CD14-positive monocyte (primary cell): ENCODE measurements around the gene MS4A7. TPM values are rescaled to one million over a fixed set of nuclear protein-coding genes. Genes with fewer than 3 reads are reported as not detected.
"Not testable (repeated sequence)": the region's sequence is repeated elsewhere in the genome, so short reads cannot be mapped to it uniquely, and the experiment has no call there.

Source experiments
- DNase-seq, 3 donors: peaks; one replicate each; pipeline ENCODE4 v3.0.0-alpha.2; 2011 to 2022
- H2AFZ ChIP-seq: 2 replicates; pipeline ENCODE4 v1.6.0; 2012; ENCODE audit warnings: mild to moderate bottlenecking, low read depth, low read length, inconsistent platforms; ENCODE audit not compliant: insufficient read depth, poor library complexity, severe bottlenecking
- H3K27ac ChIP-seq, 2 donors: 1 replicate in 1 of 2; 2 replicates in 1 of 2; pipeline ENCODE4 v1.5.1; 2012 to 2013; ENCODE audit warnings: low read length in 2 of 2, control low read depth in 1 of 2, inconsistent platforms in 1 of 2, low read depth in 1 of 2, mild to moderate bottlenecking in 1 of 2
- H3K27me3 ChIP-seq, 2 donors: one replicate each; pipeline versions ENCODE4 v1.6.0 to v1.6.1; 2011 to 2013; ENCODE audit warnings: low read length in 2 of 2; ENCODE audit not compliant: control insufficient read depth in 2 of 2, insufficient read depth in 2 of 2
- H3K36me3 ChIP-seq, 2 donors: replicated peaks in 1 of 2; 1 replicate in 1 of 2; 2 replicates in 1 of 2; pipeline versions ENCODE4 v1.5.1 to v1.6.1; 2012 to 2013; ENCODE audit warnings: low read length in 2 of 2, control low read depth in 1 of 2, inconsistent platforms in 1 of 2, mild to moderate bottlenecking in 1 of 2; ENCODE audit not compliant: insufficient read depth in 2 of 2, control insufficient read depth in 1 of 2
- H3K4me1 ChIP-seq, 2 donors: 1 replicate in 1 of 2; 2 replicates in 1 of 2; pipeline versions ENCODE4 v1.5.1 to v1.6.1; 2012 to 2013; ENCODE audit warnings: low read length in 2 of 2, control low read depth in 1 of 2, inconsistent platforms in 1 of 2, mild to moderate bottlenecking in 1 of 2, moderate library complexity in 1 of 2; ENCODE audit not compliant: insufficient read depth in 2 of 2, control insufficient read depth in 1 of 2
- H3K4me2 ChIP-seq: replicated peaks from 2 replicates; pipeline ENCODE3; 2012; ENCODE audit warnings: low read length, moderate library complexity, mild to moderate bottlenecking; ENCODE audit not compliant: poor library complexity, severe bottlenecking; ENCODE audit errors: extremely low read depth
- H3K4me3 ChIP-seq, 3 experiments: fragments of 200-600 bp in 1 of 3; sonication (generic) in 1 of 3; replicated peaks in 1 of 3; 1 replicate in 2 of 3; 2 replicates in 1 of 3; pipeline ENCODE4 v1.5.1; 2011 to 2013; ENCODE audit warnings: low read length in 3 of 3, mild to moderate bottlenecking in 3 of 3, control low read depth in 2 of 3, low read depth in 2 of 3, inconsistent platforms in 1 of 3, moderate library complexity in 1 of 3
- H3K79me2 ChIP-seq: 2 replicates; pipeline ENCODE4 v1.6.0; 2012; ENCODE audit warnings: mild to moderate bottlenecking, control low read depth, inconsistent platforms, low read length, moderate library complexity; ENCODE audit not compliant: insufficient read depth
- H3K9ac ChIP-seq: 2 replicates; pipeline ENCODE4 v1.6.0; 2017; ENCODE audit warnings: low read length, mild to moderate bottlenecking; ENCODE audit not compliant: insufficient read depth, poor library complexity, severe bottlenecking
- H3K9me3 ChIP-seq, 2 donors: replicated peaks in 1 of 2; 1 replicate in 1 of 2; 2 replicates in 1 of 2; pipeline versions ENCODE4 v1.5.1 to v1.6.1; 2012 to 2013; ENCODE audit warnings: low read length in 2 of 2, control low read depth in 1 of 2; ENCODE audit not compliant: control insufficient read depth in 1 of 2, insufficient read depth in 1 of 2
- H4K20me1 ChIP-seq: 2 replicates; pipeline ENCODE4 v1.6.0; 2012; ENCODE audit warnings: mild to moderate bottlenecking, low read length, control low read depth, moderate library complexity; ENCODE audit not compliant: insufficient read depth
- H3K27ac Mint-ChIP-seq, 7 donors: one replicate each; pipeline ENCODE4 v1.8.0; 2020; ENCODE audit warnings: mild to moderate bottlenecking in 7 of 7, mixed read lengths in 7 of 7, moderate library complexity in 6 of 7, inconsistent platforms in 2 of 7
- H3K27me3 Mint-ChIP-seq, 3 donors: one replicate each; pipeline ENCODE4 v1.8.0; 2021 to 2022; ENCODE audit warnings: low read depth in 3 of 3, mild to moderate bottlenecking in 3 of 3, mixed read lengths in 3 of 3, moderate library complexity in 3 of 3, inconsistent platforms in 1 of 3
- H3K36me3 Mint-ChIP-seq, 2 donors: one replicate each; pipeline ENCODE4 v1.8.0; 2020; ENCODE audit warnings: mixed read lengths in 2 of 2, inconsistent platforms in 1 of 2, mild to moderate bottlenecking in 1 of 2
- H3K4me1 Mint-ChIP-seq: one replicate; pipeline ENCODE4 v1.8.0; 2020; ENCODE audit warnings: mild to moderate bottlenecking, mixed read lengths
- H3K4me3 Mint-ChIP-seq, 2 donors: one replicate each; pipeline ENCODE4 v1.8.0; 2020; ENCODE audit warnings: mild to moderate bottlenecking in 2 of 2, mixed read lengths in 2 of 2, moderate library complexity in 1 of 2
- H3K9me3 Mint-ChIP-seq, 7 donors: one replicate each; pipeline ENCODE4 v1.8.0; 2020 to 2022; ENCODE audit warnings: mixed read lengths in 7 of 7, mild to moderate bottlenecking in 6 of 7, moderate library complexity in 6 of 7, inconsistent platforms in 2 of 7
- WGBS: methylation state at CpG from one replicate; pipeline ENCODE4 v1.1.5; 2013; ENCODE audit warnings: missing lambda C conversion rate; ENCODE audit not compliant: insufficient coverage; 5-methylcytosine and 5-hydroxymethylcytosine counted together
- intact Hi-C, 2 donors: fragments of 100-400 bp; cut with micrococcal nuclease; formaldehyde crosslinking; loops; one replicate each; pipeline versions ENCODE4 v1.15.0 to v1.15.1; 2023
- polyA plus RNA-seq, 3 donors: library from polyadenylated mRNA; depleted of rRNA in 1 of 3; unstranded in 2 of 3; stranded (reverse) in 1 of 3; fragments of 300-500 nt in 2 of 3; fragments of >200 nt in 1 of 3; fragmentation: Illumina TruSeq in 2 of 3; gene quantifications; 1 replicate in 2 of 3; 2 replicates in 1 of 3; pipeline ENCODE4 v1.2.3, GENCODE V29; 2012 to 2021
- TF ChIP-seq, protein P1 (sequence below): fragments of 200-600 bp; IDR thresholded peaks from one replicate; pipeline ENCODE4 v1.8.0; 2022; ENCODE audit warnings: antibody characterized with exemption, mild to moderate bottlenecking

MS4A7 gene
- polyA plus RNA-seq, 3 donors = 181 to 596 (median 504) TPM

DNA sequence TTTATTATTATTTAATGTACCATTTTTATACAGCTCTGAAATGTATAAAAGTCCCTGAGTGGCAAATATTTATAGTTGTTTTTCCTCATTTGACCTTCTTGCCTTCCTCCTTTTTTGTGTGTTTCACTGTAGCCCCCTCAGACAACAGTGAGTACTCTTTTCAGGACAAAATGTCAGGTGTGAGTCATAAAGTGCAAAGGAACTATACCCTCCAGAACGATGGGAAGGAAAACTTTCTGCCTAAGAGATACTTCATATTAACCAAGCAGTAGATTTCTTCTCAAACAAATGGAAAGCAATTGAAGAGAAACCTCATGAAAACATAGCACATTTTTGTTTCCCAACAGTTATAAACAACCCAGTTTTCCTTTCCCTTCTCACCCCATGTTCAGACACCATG, 16.1 kb upstream of the MS4A7 start:
- H3K4me2 ChIP-seq = no peak overlapping the region
- TF ChIP-seq, protein P1, sequence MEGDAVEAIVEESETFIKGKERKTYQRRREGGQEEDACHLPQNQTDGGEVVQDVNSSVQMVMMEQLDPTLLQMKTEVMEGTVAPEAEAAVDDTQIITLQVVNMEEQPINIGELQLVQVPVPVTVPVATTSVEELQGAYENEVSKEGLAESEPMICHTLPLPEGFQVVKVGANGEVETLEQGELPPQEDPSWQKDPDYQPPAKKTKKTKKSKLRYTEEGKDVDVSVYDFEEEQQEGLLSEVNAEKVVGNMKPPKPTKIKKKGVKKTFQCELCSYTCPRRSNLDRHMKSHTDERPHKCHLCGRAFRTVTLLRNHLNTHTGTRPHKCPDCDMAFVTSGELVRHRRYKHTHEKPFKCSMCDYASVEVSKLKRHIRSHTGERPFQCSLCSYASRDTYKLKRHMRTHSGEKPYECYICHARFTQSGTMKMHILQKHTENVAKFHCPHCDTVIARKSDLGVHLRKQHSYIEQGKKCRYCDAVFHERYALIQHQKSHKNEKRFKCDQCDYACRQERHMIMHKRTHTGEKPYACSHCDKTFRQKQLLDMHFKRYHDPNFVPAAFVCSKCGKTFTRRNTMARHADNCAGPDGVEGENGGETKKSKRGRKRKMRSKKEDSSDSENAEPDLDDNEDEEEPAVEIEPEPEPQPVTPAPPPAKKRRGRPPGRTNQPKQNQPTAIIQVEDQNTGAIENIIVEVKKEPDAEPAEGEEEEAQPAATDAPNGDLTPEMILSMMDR = no peak
- H4K20me1 ChIP-seq = no peaks in the 10 kb centered on the region
- H3K27me3 ChIP-seq = no peaks in the 10 kb centered on the region
- Mint-ChIP-seq H3K36me3 (peaks cover 0 to 8% of the 10 kb centered on the region in 2 donors), H3K4me3 (no peak overlapping the region), H3K4me1 (peaks cover 54% of the 10 kb centered on the region), H3K9me3 (peaks cover 4 to 31% (median 18%) of the 10 kb centered on the region in 7 donors), H3K27ac (peak overlapping the region in 5 of 7 donors; percentile 55 to 100 (median 77)), H3K27me3 (peaks cover 0 to 2% (median 0%) of the 10 kb centered on the region in 3 donors)
- H3K27ac ChIP-seq = peak overlapping the region in 1 of 2 donors; percentile 97
- no peak overlapping the region for H3K9ac ChIP-seq
- H3K4me3 ChIP-seq = peak overlapping the region in 1 of 3 experiments; percentile 16
- peaks cover 55 to 63% of the 10 kb centered on the region in 2 donors for H3K4me1 ChIP-seq
- H3K79me2 ChIP-seq = no peaks in the 10 kb centered on the region
- intact Hi-C loops = loop anchor here (2.0 to 5.0 kb wide), 3 partner anchors 15 to 120 kb away; partner anchors contain the start of gene MS4A14 (in 2 of the 2)
- peak in 1 of 3 donors; percentile 20 for DNase-seq
- H3K36me3 ChIP-seq = peaks cover 0 to 4% of the 10 kb centered on the region in 2 donors
- no CpG with 5 or more reads among the region's 1 CpG for WGBS
- H2AFZ ChIP-seq = peak overlapping the region; percentile 44
- H3K9me3 ChIP-seq = peaks cover 13 to 17% of the 10 kb centered on the region in 2 donors

DNA sequence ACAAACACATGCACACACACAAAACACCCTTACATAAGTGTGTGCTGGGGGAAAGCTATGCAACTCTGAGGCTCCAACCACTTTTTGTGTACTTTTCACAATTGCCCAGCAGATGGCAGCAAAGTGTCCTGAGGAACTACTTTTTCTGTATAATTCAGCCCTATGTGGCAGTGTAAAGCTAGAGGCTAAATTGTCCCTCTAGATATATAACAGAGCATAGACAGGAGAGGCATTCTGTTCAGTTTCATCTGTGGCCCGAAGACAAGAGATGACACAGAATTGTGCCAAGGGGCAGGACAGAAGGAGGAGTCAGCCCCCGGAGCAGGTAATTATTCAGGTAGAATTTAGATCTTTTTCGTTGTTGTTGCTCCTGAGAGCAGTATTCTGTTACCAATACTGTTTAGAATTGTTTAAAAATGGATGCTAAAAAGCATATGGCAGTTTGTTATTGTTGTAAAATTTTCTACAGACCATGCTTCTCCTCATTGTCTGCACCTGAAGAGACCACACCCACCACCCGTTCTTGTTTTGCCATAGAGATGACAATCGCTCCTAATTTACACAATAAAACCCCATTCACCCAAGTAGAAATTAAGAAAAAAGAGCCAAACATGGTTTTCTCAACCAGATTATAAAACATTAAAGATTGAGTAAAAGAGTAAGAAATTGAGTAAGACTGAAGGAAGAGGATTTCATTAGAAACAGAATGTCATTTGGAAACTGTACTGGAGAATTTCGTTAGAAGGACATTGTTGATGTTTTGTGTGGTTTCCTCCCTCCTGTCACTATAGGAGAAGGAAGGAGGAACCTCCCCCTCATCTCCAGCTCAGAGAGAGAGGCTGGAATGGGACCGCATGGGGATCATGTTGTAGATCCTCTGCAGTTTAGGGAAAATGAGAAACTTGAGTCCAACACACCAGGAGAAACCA, 14.5 kb upstream of the MS4A7 start:
- Histone ChIP-seq H3K27ac (peak overlapping the region; percentile 91 to 97), H3K9me3 (peaks cover 26 to 27% of the 10 kb centered on the region in 2 donors), H3K4me1 (peaks cover 55 to 62% of the 10 kb centered on the region in 2 donors), H3K36me3 (peaks cover 0 to 4% of the 10 kb centered on the region in 2 donors), H3K79me2 (no peaks in the 10 kb centered on the region), H4K20me1 (no peaks in the 10 kb centered on the region), H3K4me3 (peak overlapping the region; percentile 29 to 69 (median 44)), H3K4me2 (peak overlapping the region; percentile 68), H2AFZ (peak overlapping the region; percentile 60), H3K9ac (peak overlapping the region; percentile 75), H3K27me3 (no peaks in the 10 kb centered on the region)
- peak; percentile 81 to 92 (median 83) for DNase-seq
- Mint-ChIP-seq H3K4me3 (peak overlapping the region; percentile 68 to 85), H3K4me1 (peaks cover 53% of the 10 kb centered on the region), H3K9me3 (peaks cover 15 to 44% (median 31%) of the 10 kb centered on the region in 7 donors), H3K27me3 (peaks cover 0 to 2% (median 0%) of the 10 kb centered on the region in 3 donors), H3K27ac (peak overlapping the region; percentile 96 to 100 (median 98)), H3K36me3 (peaks cover 4 to 17% of the 10 kb centered on the region in 2 donors)
- no CpG with 5 or more reads among the region's 7 CpGs for WGBS
- TF ChIP-seq, protein P1 = peak; percentile 83
- intact Hi-C loops = loop anchor here (2.0 to 5.0 kb wide), 3 partner anchors 13 to 118 kb away; partner anchors contain the start of gene MS4A14 (in 2 of the 2)

DNA sequence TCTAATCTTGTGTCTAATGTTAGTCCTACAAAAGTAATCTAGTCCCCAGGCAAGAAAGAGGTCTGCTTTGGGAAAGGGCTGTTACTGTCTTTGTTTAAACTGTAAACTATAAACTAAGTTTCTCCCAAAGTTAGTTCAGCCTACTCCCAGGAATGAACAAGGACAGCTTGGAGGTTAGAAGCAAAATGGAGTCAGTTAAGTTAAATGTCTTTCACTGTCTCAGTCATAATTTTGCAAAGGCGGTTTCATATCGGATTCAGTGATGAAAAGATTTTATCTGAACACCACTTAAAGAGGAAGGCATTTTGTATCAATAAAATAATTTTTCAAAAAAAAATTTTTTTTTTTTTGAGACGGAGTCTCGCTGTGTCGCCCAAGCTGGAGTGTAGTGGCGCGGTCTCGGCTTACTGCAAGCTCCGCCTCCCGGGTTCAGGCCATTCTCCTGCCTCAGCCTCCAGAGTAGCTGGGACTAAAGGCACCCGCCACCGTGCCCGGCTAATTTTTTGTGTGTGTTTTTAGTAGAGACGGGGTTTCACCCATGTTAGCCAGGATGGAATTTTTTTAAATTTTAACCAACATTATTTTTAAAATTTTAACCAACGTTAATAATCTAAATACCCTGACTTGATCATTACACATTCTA, 11.9 kb upstream of the MS4A7 start:
- H3K36me3 ChIP-seq, H3K4me3 ChIP-seq, H3K27me3 ChIP-seq, H3K27me3 Mint-ChIP-seq, H3K9ac ChIP-seq, DNase-seq, intact Hi-C loops, H4K20me1 ChIP-seq, H3K4me2 ChIP-seq, H3K79me2 ChIP-seq, H3K4me3 Mint-ChIP-seq, H2AFZ ChIP-seq: not testable (repeated sequence)
- peak overlapping the region; percentile 49 to 89 for H3K27ac ChIP-seq
- Mint-ChIP-seq H3K9me3 (peaks cover 10 to 28% (median 20%) of the 10 kb centered on the region in 7 donors), H3K36me3 (peaks cover 7 to 17% of the 10 kb centered on the region in 2 donors), H3K4me1 (peaks cover 65% of the 10 kb centered on the region), H3K27ac (peak overlapping the region; percentile 76 to 100 (median 98))
- 98% methylated on average over 6 of the region's 15 CpGs for WGBS
- peaks cover 15% of the 10 kb centered on the region in 2 donors for H3K9me3 ChIP-seq
- peaks cover 68 to 73% of the 10 kb centered on the region in 2 donors for H3K4me1 ChIP-seq
